GOT3 (cell line): ENCODE results near the gene LTF.
"Not testable (repeated sequence)": the region's sequence is repeated elsewhere in the genome, so short reads cannot be mapped to it uniquely, and the experiment has no call there.

ENCODE experiments used
- DNase-seq: peaks from one replicate; lab custom pipeline; 2025; ENCODE audit warnings: mixed read lengths; lab: John Stamatoyannopoulos, UW

LTF gene

GRCh38 chr3:46413951-46414350 is 50.8 kb downstream of the LTF start:
- DNase-seq: no peak

- DNase-seq: no peak
Measured at GRCh38 chr3:46412786-46413298, 51.9 kb downstream of the LTF start.

GRCh38 chr3:46411271-46411670 is 53.4 kb downstream of the LTF start:
- no peak for DNase-seq

- DNase-seq: no peak
Measured at GRCh38 chr3:46410669-46411068, 54.0 kb downstream of the LTF start.

GRCh38 chr3:46409739-46410489 is 54.8 kb downstream of the LTF start:
- DNase-seq: no peak

DNA sequence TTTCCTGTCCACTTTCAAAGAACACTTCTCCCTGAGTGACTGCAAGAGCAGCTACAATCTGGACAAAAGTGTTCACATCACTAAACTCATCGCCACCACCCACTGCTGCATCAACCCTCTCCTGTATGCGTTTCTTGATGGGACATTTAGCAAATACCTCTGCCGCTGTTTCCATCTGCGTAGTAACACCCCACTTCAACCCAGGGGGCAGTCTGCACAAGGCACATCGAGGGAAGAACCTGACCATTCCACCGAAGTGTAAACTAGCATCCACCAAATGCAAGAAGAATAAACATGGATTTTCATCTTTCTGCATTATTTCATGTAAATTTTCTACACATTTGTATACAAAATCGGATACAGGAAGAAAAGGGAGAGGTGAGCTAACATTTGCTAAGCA is 55.9 kb downstream of the LTF start:
- no peak for DNase-seq

DNA sequence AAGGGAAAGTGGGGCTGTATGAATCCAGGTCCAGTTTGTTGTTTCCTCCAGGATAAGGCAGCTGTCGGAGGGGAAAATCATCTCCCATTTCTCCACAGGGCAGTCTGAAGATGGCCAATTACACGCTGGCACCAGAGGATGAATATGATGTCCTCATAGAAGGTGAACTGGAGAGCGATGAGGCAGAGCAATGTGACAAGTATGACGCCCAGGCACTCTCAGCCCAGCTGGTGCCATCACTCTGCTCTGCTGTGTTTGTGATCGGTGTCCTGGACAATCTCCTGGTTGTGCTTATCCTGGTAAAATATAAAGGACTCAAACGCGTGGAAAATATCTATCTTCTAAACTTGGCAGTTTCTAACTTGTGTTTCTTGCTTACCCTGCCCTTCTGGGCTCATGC is 56.7 kb downstream of the LTF start:
- DNase-seq: no peak

DNA sequence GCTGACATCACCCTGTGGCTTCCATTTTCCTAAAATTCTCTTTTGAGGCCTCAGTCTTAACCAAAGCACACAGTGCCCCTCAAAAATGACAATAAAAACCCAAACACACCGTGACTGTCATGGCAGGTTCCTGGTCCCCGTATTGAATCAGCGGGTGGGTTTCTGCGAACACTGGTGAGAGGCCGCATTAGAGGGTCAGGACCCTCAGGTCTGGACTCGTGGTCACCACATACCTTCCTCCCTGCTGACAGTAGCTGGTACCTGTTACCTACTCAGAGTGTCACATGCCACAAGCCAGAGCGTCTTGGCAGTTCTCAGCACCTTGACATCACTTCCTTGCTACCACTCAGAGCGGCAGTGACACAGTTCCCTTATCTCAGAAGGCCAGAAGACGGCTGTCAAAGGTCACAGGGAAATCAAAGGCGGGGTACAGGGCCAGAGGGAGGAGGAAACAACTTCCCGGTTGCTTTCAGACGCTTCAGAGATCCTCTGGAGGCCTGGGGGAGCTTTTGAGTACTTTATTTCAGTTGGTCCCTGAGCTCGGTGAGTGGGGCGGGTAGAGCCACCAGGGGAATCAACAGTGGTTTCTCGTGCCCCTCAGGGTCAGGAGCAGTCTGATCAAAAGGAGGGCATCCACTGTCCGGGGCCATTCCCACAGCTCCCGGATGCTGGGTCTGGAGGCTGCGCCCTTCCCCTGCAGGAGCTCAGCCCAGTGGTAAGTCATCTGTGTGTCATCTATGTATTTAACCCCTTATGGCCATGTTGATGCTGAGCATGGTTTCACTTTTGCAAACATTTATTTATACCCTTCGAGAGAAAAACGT is 57.7 kb downstream of the LTF start, which contains the start of the genes CCR5AS and CCRL2:
TSS of gene CCR5AS (minus strand) at position 279 of the 824 bp plus-strand sequence.
TSS of gene CCRL2 (plus strand) at position 472 of the 824 bp plus-strand sequence. CDS start 821 bp downstream, outside the sequence.
- peak; percentile 4 for DNase-seq

DNA sequence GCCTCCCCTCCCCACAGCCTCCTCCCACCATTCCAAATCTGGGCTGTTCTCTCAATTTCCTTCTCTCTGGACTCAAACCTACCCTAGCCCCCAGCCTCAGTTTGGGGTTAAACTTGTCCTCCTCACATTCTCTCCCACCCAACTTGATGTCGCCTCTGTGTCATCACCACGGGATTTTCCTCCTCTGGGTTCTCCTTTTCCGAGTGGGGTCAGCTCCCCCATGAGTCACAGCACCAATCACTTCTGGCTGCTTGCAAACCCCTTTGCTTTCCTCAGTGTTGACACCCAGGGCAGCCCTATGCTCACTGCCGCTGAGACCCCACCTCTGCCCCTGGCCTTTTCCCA is 58.3 kb downstream of the LTF start:
- DNase-seq: no peak

DNA sequence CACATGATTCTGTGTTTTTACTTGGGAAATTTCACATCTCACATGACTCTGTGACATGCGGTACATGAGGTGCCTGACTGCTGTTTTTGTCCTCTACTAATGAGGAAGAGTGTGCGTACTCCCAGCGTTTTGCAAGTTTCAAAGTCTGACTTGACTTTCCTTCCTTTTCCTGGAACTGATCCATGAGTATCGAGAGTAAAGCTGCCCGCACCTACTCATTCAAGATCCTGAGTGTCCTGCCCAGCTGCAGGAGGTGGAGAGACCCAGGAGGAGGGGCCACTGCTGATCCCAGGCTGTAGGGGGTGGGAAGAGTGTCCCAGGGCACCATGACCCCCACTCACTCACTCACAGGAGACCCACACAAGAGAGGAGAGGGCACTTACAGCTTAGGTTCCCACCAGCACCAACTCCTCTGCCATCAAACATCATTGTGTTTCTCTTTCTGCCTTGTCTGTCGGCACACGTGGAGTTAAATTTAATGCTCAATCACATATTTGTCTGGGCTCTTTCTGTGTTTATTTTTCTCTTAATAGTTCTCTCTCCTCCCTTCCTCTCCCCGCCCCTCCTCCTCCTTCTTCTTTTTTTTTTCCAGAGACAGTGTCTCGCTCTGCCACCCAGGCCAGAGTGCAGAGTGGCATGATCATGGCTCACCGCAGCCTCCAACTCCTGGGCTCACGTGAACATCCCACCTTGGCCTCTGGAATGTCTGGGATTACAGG is 59.2 kb downstream of the LTF start:
- DNase-seq: no peak

GRCh38 chr3:46402902-46403301 is 61.8 kb downstream of the LTF start:
- not testable (repeated sequence) for DNase-seq

DNA sequence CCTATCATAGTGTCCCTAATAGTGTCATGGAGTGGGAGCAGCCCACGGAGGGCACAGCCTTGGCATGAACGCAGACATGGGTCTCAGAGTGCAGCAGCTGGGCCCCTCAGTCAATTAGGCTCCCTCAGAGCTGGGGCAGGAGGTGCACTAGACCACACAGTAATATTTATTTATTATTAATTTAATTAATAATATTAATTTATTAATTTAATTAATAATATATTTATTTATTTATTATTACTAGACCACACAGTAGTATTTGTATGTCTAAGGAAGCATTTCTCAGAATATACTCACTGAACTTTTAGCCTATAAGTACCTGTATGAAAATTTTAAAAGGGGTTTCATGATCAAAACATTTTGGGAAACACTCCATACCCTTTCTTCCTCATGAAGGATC is 63.1 kb downstream of the LTF start:
- DNase-seq: no peak

DNA sequence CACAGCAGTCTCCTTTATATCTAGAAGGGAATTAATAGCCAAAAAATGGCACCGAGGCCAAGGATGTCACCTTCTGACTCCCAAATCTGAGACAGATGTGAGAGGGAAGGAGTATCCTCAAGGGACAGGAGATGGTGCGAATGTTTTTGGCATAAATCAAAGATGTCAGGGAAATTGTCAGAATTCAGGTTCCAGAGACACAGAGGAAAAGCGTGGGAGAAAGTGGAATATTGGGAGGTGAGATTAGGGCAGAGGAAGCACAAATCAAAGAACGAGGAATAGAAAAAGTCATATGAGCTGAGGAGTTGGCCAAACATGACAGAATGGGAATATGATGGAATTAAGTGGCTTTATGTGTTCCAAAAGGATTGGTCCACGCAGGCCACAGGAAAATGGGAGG is 63.9 kb downstream of the LTF start:
- DNase-seq: no peak

- no peak for DNase-seq
Measured at GRCh38 chr3:46400000-46400734, 64.5 kb downstream of the LTF start.

DNA sequence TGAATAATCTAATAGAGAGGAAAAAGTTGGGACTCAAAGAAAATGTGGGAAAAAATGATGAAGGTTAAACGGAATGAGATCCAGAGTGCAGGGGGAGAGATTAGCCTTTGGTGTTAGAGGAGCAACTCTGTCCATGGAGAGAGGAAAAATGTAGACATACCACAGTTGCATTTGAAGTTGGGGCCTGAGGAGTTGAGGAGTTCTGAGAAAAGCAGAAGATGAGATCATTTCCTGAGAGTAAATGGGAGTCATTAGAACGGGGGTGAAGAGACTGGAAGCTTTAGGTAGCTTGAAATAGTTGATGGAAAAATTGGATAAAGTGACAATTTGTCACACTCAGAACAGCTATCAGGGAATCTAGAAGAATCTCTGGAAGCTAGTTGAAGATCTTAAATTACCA is 65.1 kb downstream of the LTF start:
- DNase-seq: no peak

- DNase-seq: no peak
Measured at GRCh38 chr3:46399098-46399497, 65.6 kb downstream of the LTF start.

DNA sequence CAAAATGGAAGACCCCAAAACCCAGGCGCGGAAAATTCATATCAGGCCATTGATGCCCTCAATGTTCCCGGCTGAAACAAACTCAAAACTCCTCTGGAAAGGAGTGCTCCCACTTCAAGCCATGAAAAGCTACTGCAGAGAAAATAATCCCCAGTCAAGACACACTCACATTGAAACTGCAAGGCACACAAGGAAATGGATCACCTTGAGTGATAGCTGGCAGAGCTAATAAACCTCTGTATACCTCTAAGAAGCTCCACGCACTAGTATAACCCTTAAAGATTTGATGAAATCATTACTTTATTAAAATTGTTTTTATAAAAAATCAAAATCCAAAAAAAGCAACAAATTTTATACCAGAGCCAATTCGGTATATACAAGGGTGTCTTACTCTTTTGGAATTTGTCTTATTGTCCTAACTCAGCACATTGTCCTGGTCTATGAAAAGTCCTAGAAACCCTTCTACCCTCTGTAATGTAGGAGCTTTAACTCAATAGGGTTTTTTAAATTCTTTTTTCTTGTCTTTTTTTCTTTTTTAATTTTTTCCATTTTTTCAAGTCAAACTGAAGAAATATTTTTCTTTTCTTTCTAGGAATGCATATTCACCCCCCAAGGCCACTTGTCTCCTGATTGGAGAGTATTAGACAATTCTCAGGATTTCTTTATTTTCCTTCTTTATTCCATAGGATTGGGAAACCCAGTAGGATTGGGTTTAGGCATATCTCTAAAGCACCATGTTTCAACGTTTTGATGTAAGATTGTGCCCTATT is 66.3 kb downstream of the LTF start:
- DNase-seq: no peak

GRCh38 chr3:46397111-46397510 is 67.6 kb downstream of the LTF start:
- DNase-seq: no peak

GRCh38 chr3:46395766-46396530 is 68.8 kb downstream of the LTF start:
- no peak for DNase-seq

GRCh38 chr3:46395210-46395661 is 69.5 kb downstream of the LTF start:
- DNase-seq: no peak
